HepG2 (cell line): Measurements from ENCODE around the gene ANKUB1. TPM values are rescaled to one million over a fixed set of nuclear protein-coding genes. Genes with fewer than 3 reads are reported as not detected.

Experiments
- ATF2 ChIP-seq: sonication (generic); formaldehyde crosslinking; IDR thresholded peaks from 2 replicates; pipeline ENCODE4 v1.4.0; 2020; ENCODE audit warnings: missing genetic modification reagents
- ATF6 ChIP-seq: sonication (generic); formaldehyde crosslinking; conservative IDR thresholded peaks from 2 replicates; pipeline ENCODE4 v1.4.0; 2020; ENCODE audit warnings: missing genetic modification reagents
- CCDC6 ChIP-seq: sonication (generic); formaldehyde crosslinking; IDR thresholded peaks from 2 replicates; pipeline ENCODE4 v1.8.1; 2022; ENCODE audit warnings: mild to moderate bottlenecking, missing genetic modification reagents, moderate library complexity
- ERF ChIP-seq: IDR thresholded peaks from 2 replicates; pipeline ENCODE4 v1.6.1; 2018; ENCODE audit warnings: missing biosample characterization, missing genetic modification reagents
- HOXA9 ChIP-seq: sonication (generic); formaldehyde crosslinking; IDR thresholded peaks from 2 replicates; pipeline ENCODE4 v1.8.1; 2022; ENCODE audit warnings: missing genetic modification reagents, mild to moderate bottlenecking, moderate library complexity, borderline replicate concordance
- KDM1A ChIP-seq: IDR thresholded peaks from 2 replicates; pipeline ENCODE4 v1.6.1; 2016; ENCODE audit warnings: missing compliant biosample characterization
- KLF13 ChIP-seq: sonication (generic); formaldehyde crosslinking; IDR thresholded peaks from 2 replicates; pipeline ENCODE4 v1.4.0; 2020; ENCODE audit warnings: mild to moderate bottlenecking, missing genetic modification reagents
- MAFF ChIP-seq: IDR thresholded peaks from 2 replicates; pipeline ENCODE4 v1.6.1; 2011; ENCODE audit warnings: low read depth, low read length, improper control_type of control experiment
- MLXIP ChIP-seq: sonication (generic); formaldehyde crosslinking; IDR thresholded peaks from 2 replicates; pipeline ENCODE4 v1.9.0; 2021; ENCODE audit warnings: missing genetic modification reagents, borderline replicate concordance
- SP140L ChIP-seq: sonication (generic); formaldehyde crosslinking; IDR thresholded peaks from 2 replicates; pipeline ENCODE4 v1.4.0; 2020; ENCODE audit warnings: missing genetic modification reagents, borderline replicate concordance
- ZHX1 ChIP-seq: sonication (generic); formaldehyde crosslinking; IDR thresholded peaks from 2 replicates; pipeline ENCODE4 v1.8.1; 2022; ENCODE audit warnings: low read depth, mild to moderate bottlenecking, missing genetic modification reagents
- ZNF263 ChIP-seq: sonication (generic); formaldehyde crosslinking; IDR thresholded peaks from 2 replicates; pipeline ENCODE4 v1.4.0; 2020; ENCODE audit warnings: missing genetic modification reagents
- ZNF276 ChIP-seq: sonication (generic); formaldehyde crosslinking; IDR thresholded peaks from 2 replicates; pipeline ENCODE4 v1.4.0; 2020; ENCODE audit warnings: mild to moderate bottlenecking, low read depth, missing genetic modification reagents
- polyA plus RNA-seq, 8 experiments: library from polyadenylated mRNA; depleted of rRNA in 3 of 8; stranded (reverse) in 7 of 8; unstranded in 1 of 8; fragments of >200 nt; fragmentation: Illumina TruSeq in 4 of 8; extraction: Trizol in 4 of 8; gene quantifications; 2 replicates each; pipeline versions ENCODE4 v1.2.1 to v1.2.3, GENCODE V29; 2011 to 2016; ENCODE audit warnings: low read depth in 4 of 8, missing spikeins in 1 of 8, mixed read lengths in 1 of 8; ENCODE audit not compliant: insufficient read depth in 1 of 8
- total RNA-seq, 5 experiments: library from RNA; depleted of rRNA; stranded (reverse); fragments of >200 nt; fragmentation: Illumina TruSeq; extraction: Trizol; gene quantifications; 2 replicates each; pipeline ENCODE4 v1.2.3, GENCODE V29; 2016; ENCODE audit warnings: low read depth in 1 of 5
- TF ChIP-seq, protein P1 (sequence below): sonication (generic); formaldehyde crosslinking; IDR thresholded peaks from 2 replicates; pipeline ENCODE4 v1.5.0; 2020; ENCODE audit warnings: missing genetic modification reagents

Gene ANKUB1
- total and polyA plus RNA-seq, 2 of the 13 experiments (the other 11 are each of a cell fraction or from before 2014, with no cell fraction given), result not detected

DNA sequence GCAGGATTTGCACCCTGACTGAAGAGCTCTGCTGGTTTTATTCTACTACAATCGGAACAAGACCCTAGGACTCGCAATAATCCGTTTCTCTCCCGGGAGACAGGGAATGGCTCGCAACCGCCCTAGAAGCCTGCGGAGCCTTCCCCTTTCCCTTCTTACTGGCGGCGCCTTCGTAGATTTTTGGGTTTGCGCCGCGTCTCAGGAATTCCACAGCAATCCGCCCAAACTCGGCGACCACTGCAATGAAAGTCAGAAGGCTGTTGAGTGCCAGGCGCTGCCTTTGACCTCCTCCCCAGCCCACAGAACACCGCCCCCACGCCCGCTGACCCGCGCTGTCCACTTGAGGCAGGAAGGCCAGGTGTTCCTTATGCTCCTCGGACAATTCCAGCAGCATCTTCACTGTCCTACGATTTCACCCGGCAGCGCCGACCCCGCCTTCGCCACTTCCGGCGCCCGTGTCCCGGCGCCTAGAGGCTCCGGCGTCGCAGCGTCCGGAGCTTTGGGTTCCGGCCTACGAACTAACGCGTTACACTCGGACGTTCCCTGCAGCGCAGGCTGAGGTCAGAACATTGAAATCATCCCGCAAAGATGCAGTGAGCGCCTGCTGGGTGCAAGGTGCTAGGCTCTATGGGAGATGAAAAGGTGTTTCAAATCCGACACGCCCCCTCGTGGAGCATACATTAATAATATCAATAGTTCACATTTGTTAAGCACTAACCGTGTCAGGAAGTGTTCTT is 40.1 kb downstream of the ANKUB1 start, which contains the start of gene COMMD2 (continued):
- TF ChIP-seq, protein P1, sequence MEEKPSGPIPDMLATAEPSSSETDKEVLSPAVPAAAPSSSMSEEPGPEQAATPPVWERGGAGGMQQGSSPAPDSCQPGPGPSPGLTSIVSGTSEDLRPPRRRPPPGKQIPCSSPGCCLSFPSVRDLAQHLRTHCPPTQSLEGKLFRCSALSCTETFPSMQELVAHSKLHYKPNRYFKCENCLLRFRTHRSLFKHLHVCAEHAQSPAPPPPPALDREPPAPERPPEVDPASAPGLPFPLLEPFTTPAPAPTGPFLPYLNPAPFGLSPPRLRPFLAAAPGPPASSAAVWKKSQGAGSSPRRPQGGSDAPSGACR (CRISPR knock-in tag), result peak; percentile 79; the same call in 1 of the 2 replicates
- TF ChIP-seq SP140L (CRISPR knock-in tag) (peak; percentile 89; the same call in 1 of the 2 replicates), KLF13 (no peak), ZNF276 (CRISPR knock-in tag) (peak; percentile 91), MLXIP (CRISPR knock-in tag) (no peak), ZNF263 (CRISPR knock-in tag) (peak; percentile 69), HOXA9 (CRISPR knock-in tag) (0 out of 2 replicates have a peak, but pooled peaks have one; percentile 68), CCDC6 (CRISPR knock-in tag) (peak; percentile 74; the same call in 1 of the 2 replicates), ZHX1 (CRISPR knock-in tag) (0 out of 2 replicates have a peak, but pooled peaks have one; percentile 62), ATF6 (no peak; the same call in 1 of the 2 replicates), ATF2 (CRISPR knock-in tag) (peak; percentile 95), ERF (CRISPR knock-in tag) (peak; percentile 94), MAFF (0 out of 2 replicates have a peak, but pooled peaks have one; percentile 6), KDM1A (peak; percentile 72)
